Fibroblast of skin of left quadriceps (primary cell): ENCODE results near the gene CDK10.

ENCODE experiments used
- DNase-seq, 2 experiments: peaks; one replicate each; pipeline ENCODE4 v3.0.0-alpha.2; 2013; ENCODE audit warnings: low read depth in 2 of 2

Gene CDK10

DNA sequence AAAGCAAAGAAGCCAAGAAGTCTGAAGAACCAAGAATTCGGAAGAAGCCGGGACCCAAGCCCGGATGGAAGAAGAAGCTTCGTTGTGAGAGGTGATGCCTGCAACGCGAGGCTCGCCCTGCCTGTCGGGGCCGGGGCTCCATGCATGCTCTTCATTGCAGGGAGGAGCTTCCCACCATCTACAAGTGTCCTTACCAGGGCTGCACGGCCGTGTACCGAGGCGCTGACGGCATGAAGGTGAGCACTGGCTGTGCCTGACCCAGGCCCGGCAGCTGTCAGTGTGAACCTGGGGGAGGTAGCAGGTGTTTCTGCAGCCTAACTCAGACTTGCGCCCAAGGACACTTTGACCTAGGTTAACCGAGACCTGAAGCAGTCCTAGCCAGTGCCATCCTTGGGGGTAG lies 46.8 kb downstream of the CDK10 start:
- DNase-seq, result no peak

DNA sequence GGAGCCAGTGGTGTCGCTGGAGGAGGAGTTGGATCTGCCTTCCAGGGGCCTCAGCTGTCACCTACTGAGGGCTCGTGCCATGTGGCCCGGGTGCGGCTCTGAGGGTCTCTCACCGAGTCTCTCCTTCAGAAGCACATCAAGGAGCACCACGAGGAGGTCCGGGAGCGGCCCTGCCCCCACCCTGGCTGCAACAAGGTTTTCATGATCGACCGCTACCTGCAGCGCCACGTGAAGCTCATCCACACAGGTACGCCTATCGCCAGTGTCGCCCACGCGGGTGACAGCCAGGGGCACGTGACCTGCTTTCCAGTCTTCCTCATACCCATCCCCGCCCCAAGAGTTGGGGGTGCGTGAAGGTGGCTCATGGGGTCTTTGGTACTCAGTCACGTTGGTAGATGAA lies 47.3 kb downstream of the CDK10 start:
- DNase-seq, result no peak

DNA sequence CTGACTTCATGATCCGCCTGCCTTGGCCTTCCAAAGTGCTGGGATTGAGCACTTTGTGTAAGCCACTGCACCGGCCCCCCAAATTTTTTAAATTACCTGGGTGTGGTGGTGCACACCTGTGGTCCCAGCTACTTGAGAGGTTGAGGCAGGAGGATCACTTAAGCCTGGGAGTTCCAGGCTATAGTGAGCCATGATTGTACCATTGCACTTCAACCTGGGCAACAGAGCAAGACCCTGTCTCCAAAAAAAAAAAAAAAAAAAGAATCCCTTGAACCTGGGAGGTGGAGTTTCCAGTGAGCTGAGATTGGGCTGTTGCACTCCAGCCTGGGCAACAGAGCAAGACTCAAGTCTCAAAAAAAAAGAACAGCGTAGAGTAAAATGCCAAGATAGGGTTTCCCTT lies 50.1 kb downstream of the CDK10 start:
- no peak for DNase-seq

DNA sequence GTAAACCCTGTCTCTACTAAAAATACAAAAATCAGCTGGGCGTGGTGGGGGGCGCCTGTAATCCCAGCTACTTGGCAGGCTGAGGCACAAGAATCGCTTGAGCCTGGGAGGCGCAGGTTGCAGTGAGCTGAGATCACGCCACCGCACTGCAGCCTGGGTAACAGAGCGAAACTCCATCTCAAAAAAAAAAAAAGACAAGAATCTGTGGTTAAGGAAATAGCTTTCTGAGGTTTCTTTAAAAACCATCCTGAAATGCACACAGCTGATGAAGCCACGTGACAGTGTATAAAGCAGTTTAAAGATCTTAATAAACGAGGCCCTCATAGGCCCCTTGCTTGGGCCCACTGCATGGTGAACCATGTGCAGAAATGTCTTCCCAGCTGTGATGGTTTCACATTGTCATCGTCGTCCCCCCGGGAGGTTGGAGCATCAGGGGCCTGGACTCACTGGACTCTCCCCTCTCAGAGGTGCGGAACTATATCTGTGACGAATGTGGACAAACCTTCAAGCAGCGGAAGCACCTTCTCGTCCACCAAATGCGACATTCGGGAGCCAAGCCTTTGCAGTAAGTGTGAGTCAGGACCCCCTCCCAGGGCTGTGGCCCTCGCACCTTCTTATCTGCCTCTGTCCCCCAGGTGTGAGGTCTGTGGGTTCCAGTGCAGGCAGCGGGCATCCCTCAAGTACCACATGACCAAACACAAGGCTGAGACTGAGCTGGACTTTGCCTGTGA lies 51.0 kb downstream of the CDK10 start:
- DNase-seq, result no peak

- DNase-seq, result no peak
Observed at GRCh38 chr16:89738072-89738377, 51.5 kb downstream of the CDK10 start.

- DNase-seq, result no peak
Observed at GRCh38 chr16:89738538-89739317, 52.2 kb downstream of the CDK10 start.

- DNase-seq, result no peak
Observed at GRCh38 chr16:89739383-89739782, 52.9 kb downstream of the CDK10 start.

DNA sequence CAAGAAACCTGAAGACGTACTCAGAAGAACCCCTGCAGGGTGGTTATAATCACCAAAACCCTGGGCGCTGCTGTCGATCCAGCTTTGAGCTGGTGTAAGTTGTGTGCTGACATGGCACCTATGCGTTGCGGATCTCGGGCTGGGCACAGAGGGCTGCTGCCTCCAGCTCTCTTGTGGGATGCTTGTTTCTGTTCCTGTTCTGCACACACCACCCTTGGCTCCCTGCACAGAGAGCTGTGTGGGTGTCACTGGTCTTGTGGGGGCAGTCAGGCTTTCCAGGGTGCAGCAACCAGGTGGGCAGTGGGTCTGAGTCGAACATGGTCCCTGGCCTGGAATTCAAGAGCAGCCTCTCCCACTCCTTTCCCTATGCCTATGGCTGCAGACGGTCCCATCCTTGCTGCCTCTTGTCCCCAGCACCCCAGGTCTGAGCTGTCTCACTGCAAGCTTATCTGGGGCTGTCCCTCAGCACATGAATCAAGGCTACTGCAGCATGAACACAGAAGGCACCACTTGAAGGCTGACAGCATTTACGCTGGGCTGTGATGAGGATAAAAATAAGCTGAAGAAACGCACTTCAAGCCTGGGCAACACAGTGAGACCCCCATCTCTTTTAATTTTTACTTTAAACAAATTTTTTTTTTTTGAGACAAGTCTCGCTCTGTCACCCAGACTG lies 55.0 kb downstream of the CDK10 start:
- DNase-seq, result no peak

DNA sequence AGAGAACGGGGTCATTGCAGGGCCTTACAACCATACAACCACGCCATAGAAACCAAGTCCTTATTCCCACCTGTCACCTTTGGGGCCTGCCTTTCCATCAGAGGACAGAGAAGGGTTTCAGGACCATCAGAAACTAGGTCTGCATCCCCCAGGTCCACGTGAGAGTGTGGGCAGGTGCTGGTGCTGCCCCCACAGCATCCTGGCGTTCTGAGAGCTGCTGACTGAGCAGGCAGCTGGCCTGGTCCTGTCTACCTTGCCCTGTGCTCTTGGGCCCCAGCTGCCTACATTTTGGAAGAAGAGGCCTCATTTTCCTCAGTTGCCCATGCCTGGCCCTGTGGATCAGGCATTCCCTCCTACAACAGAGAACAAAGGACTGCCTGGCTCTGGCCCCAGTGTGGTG lies 56.5 kb downstream of the CDK10 start:
- no peak for DNase-seq

- no peak for DNase-seq
Observed at GRCh38 chr16:89744813-89745212, 58.3 kb downstream of the CDK10 start.
